Measurements from ENCODE around the gene PCDH18.
"Not testable (repeated sequence)": the region's sequence is repeated elsewhere in the genome, so short reads cannot be mapped to it uniquely, and the experiment has no call there.

PCDH18 gene

DNA sequence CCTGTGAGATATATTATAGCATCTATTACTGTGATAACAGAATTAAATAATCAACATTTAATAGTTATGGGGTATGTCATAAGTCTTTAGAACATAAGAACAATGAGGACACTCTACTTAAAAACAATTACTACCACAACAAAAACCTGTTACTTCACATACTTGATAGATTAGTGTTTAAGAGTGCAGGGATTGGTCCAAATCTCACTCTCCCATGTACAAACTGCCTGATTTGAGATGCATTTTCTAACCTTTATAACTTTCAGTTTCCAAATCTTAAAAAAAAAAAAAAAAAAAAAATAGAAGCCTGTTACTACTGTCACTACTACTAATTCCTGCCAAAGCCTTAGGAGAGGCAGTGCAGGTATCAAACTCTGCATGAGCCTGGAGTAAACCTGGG is 5.6 kb downstream of the PCDH18 start:
- no peak for DNase-seq

- DNase-seq: peak; percentile 68
Observed at GRCh38 chr4:137524725-137525369, 7.4 kb downstream of the PCDH18 start.

GRCh38 chr4:137523329-137523728 is 9.0 kb downstream of the PCDH18 start:
- DNase-seq: no peak

- DNase-seq: no peak
Observed at GRCh38 chr4:137521053-137521452, 11.2 kb downstream of the PCDH18 start.

- DNase-seq: peak; percentile 54
Observed at GRCh38 chr4:137519406-137519805, 12.9 kb downstream of the PCDH18 start.

GRCh38 chr4:137517323-137517722 is 15.0 kb downstream of the PCDH18 start:
- DNase-seq: not testable (repeated sequence)

GRCh38 chr4:137514406-137515111 is 17.7 kb downstream of the PCDH18 start:
- DNase-seq: no peak

GRCh38 chr4:137510557-137511265 is 21.6 kb downstream of the PCDH18 start:
- no peak for DNase-seq

DNA sequence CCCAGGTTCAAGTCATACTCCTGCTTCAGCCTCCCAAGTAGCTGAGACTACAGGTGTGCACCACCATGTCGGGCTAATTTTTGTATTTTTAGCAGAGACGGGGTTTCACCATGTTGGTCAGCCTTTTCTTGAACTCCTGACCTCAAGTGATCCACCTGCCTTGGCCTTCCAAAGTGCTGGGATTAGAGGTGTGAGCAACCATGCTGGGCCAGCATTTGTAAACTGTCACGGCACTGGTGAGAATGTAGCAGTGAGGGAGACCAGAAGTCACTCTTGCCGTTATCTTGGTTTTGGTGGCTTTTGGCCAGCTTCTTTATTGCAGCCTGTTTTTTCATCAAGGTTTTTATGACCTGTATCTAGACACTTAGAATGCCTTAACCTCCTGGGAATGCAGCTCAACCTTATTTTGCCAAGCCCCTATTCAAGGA is 22.4 kb downstream of the PCDH18 start:
- no peak for DNase-seq

- no peak for DNase-seq
Observed at GRCh38 chr4:137502339-137503129, 29.8 kb downstream of the PCDH18 start.

DNA sequence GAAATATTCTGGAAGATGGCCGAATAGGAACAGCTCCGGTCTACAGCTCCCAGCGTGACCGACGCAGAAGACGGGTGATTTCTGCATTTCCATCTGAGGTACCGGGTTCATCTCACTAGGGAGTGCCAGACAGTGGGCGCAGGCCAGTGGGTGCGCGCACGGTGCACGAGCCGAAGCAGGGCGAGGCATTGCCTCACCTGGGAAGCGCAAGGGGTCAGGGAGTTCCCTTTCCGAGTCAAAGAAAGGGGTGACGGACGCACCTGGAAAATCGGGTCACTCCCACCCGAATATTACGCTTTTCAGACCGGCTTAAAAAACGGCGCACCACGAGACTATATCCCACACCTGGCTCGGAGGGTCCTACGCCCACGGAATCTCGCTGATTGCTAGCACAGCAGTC is 36.0 kb downstream of the PCDH18 start:
- DNase-seq: not testable (repeated sequence)

GRCh38 chr4:137495578-137495977 is 36.7 kb downstream of the PCDH18 start:
- no peak for DNase-seq

GRCh38 chr4:137483313-137483959 is 48.9 kb downstream of the PCDH18 start:
- peak; percentile 61 for DNase-seq

DNA sequence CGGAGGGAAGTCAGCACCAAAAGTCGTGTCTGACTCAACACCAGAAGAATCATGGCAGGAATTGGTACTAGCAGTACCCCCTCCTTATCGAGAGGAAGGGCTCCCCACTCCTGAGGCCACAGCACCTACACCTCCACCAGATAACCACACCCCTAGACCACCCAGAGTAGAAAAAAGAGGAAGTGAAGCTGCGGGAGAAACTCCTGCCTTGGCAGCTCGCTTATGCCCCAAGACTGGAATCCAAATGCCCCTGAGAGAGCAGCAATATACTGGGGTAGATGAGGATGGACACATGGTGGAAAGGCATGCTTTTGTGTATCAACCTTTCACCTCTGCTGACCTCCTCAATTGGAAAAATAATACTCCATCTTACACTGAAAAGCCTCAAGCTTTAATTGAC is 52.6 kb downstream of the PCDH18 start:
- DNase-seq: not testable (repeated sequence)

DNA sequence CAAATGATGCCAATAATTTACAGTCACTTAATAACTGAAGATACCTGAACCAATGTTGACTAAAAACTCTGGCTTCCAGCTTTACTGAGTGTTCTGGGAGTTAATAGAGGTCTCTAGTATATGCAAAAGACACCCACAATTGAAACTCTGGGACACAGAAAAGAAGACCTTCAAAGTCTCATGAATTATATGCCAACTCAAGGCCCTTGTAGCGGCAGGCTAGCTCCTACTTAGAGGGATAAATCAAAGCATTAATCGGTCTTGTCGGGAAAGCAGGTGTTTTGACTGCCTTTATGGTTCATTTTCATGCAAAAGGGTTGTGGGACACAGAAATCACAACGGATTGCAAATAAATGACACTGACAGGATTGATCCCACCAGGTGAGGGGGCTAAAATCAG is 55.9 kb downstream of the PCDH18 start:
- no peak for DNase-seq

- peak; percentile 66 for DNase-seq
Observed at GRCh38 chr4:137474711-137475301, 57.5 kb downstream of the PCDH18 start.

DNA sequence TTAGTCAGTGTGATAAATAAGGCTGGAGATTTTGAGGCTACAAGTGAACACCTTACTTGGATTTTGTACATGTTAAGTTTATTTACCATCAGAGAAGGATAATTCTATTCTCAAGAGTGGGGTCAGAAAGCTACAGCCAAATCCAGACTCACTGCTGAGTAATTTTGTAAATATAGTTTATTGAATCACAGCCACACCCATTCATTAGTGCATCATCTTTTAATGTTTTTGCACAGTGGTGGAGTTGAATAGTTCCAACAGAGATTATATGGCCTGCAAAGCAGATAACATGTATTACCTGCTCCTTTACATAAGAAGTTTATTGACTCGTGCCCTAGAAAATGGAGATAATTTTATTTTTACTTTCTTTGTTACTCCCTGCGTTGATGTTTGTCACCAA is 60.4 kb downstream of the PCDH18 start:
- no peak for DNase-seq

DNA sequence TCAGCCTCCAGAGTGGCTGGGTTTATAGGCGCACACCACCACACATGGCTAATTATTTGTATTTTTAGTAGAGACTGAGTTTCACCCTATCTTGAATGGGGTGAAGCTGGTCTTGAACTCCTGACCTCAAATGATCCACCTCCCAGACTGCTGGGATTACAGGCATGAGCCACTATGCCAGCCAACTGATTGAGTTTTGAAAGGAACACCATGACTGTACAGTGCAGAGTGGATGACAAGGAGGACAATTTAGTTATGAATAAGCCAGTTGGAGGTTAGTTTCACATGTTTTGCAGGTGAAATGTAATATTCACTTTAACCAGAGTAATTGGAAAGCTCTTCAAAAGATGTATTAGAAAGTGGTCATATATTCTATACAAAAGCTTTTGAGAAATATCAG is 60.8 kb downstream of the PCDH18 start:
- DNase-seq: no peak

DNA sequence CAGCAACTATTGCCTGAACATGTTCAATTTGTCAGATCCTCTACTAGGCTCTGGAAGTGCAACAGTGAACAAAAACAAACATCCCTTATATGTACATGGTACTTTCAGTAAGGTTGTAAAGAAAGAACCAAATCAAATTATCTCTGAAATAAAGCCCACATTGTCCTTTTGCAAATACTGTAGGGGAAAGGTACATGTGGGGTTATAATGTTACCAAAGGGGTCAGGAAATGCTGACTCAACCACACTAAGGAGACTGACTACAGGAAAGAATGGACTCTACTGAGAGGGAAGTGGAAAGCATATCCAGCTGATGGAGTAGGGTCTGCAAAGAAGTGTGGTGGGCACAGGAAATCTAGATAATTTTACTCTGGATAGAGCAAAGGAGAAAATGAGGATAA is 61.5 kb downstream of the PCDH18 start:
- no peak for DNase-seq

Data from NCI-H1092 treated with DMSO at 0.1 percent for 48 hours (cell line).